Sigmoid colon (tissue), 7 donors: ENCODE data around the gene SKAP1. TPM values are rescaled to one million over a fixed set of nuclear protein-coding genes. Genes with fewer than 3 reads are reported as not detected.
"Not testable (repeated sequence)": the region's sequence is repeated elsewhere in the genome, so short reads cannot be mapped to it uniquely, and the experiment has no call there.

ENCODE experiments used
- DNase-seq: peaks from one replicate; pipeline ENCODE4 v3.0.0-alpha.2; 2019
- H3K27ac ChIP-seq, 4 donors: fragments of 200-600 bp; sonication (generic); one replicate each; pipeline ENCODE4 v1.5.1; 2016 to 2019; ENCODE audit warnings: mild to moderate bottlenecking in 1 of 4
- H3K27me3 ChIP-seq, 3 donors: fragments of 200-600 bp; sonication (generic); one replicate each; pipeline ENCODE4 v1.5.1; 2019; ENCODE audit warnings: mild to moderate bottlenecking in 1 of 3
- H3K36me3 ChIP-seq, 4 donors: fragments of 200-600 bp; sonication (generic); one replicate each; pipeline ENCODE4 v1.5.1; 2016 to 2019
- H3K4me1 ChIP-seq, 4 donors: fragments of 200-600 bp; sonication (generic); one replicate each; pipeline ENCODE4 v1.5.1; 2017 to 2019
- H3K4me3 ChIP-seq, 4 donors: fragments of 200-600 bp; sonication (generic); one replicate each; pipeline ENCODE4 v1.5.1; 2017 to 2019; ENCODE audit warnings: mild to moderate bottlenecking in 2 of 4, moderate library complexity in 1 of 4
- H3K9me3 ChIP-seq, 4 donors: fragments of 200-600 bp in 3 of 4; sonication (generic) in 3 of 4; one replicate each; pipeline versions ENCODE4 v1.5.1 to v1.6.1; 2013 to 2019
- CTCF ChIP-seq, 4 experiments: fragments of 450-650 bp in 3 of 4; fragments of 200-600 bp in 1 of 4; IDR thresholded peaks; one replicate each; pipeline ENCODE4 v1.5.1; 2016 to 2019; ENCODE audit warnings: antibody characterized with exemption in 4 of 4, mild to moderate bottlenecking in 3 of 4, moderate library complexity in 2 of 4
- EP300 ChIP-seq, 4 donors: sonication (generic); formaldehyde crosslinking; IDR thresholded peaks; one replicate each; pipeline ENCODE4 v1.6.1; 2017; ENCODE audit warnings: antibody characterized with exemption in 4 of 4
- POLR2A ChIP-seq, 2 donors: fragments of 450-650 bp; IDR thresholded peaks; one replicate each; pipeline ENCODE4 v1.6.1; 2016; ENCODE audit warnings: antibody characterized with exemption in 2 of 2, mild to moderate bottlenecking in 2 of 2, moderate library complexity in 2 of 2
- POLR2AphosphoS5 ChIP-seq, 4 donors: sonication (generic); formaldehyde crosslinking; IDR thresholded peaks; one replicate each; pipeline ENCODE4 v1.6.1; 2017; ENCODE audit warnings: antibody characterized with exemption in 4 of 4
- WGBS, 2 donors: extraction: QIAGEN DNeasy Blood & Tissue Kit; methylation state at CpG; one replicate each; pipeline ENCODE4 v1.1.7; 2013; 5-methylcytosine and 5-hydroxymethylcytosine counted together
- intact Hi-C: fragments of 100-400 bp; cut with DNase I; formaldehyde crosslinking; loops from one replicate; pipeline ENCODE4 v1.15.1; 2023
- polyA plus RNA-seq, 3 donors: library from polyadenylated mRNA; stranded (reverse); fragments of 200-250 nt; gene quantifications; one replicate each; pipeline ENCODE4 v1.2.3, GENCODE V29; 2013
- total RNA-seq, 4 donors: library from RNA; depleted of rRNA; stranded (reverse); fragments of >200 nt; gene quantifications; one replicate each; pipeline ENCODE4 v1.1.0, GENCODE V29; 2016
- donor health status: healthy with polysubstance abuse.
- donor health status: Bipolar disorder and iron deficiency.
- donor health status: healthy.

Gene SKAP1
- total and polyA plus RNA-seq, 7 donors: 0.36 to 10.3 (median 1.4) TPM; not detected in 1

- Histone ChIP-seq H3K4me3 (no peak overlapping the region), H3K4me1 (no peaks in the 10 kb centered on the region), H3K36me3 (no peaks in the 10 kb centered on the region), H3K27ac (no peak overlapping the region), H3K27me3 (peaks cover 0 to 19% (median 0%) of the 10 kb centered on the region in 3 donors), H3K9me3 (no peaks in the 10 kb centered on the region)
- TF ChIP-seq EP300 (IDR thresholded peaks at IDR 0.05): no peak
- TF ChIP-seq POLR2AphosphoS5 (IDR thresholded peaks at IDR 0.05): no peak
- TF ChIP-seq POLR2A (IDR thresholded peaks at IDR 0.05): no peak
- TF ChIP-seq CTCF (IDR thresholded peaks at IDR 0.05): no peak
- WGBS, 2 donors: 93 to 95% methylated on average over 10 of the region's 10 CpGs
- intact Hi-C loops: no loop called here
- DNase-seq: no peak
Observed at GRCh38 chr17:48209973-48210372, 220.0 kb downstream of the SKAP1 start.

DNA sequence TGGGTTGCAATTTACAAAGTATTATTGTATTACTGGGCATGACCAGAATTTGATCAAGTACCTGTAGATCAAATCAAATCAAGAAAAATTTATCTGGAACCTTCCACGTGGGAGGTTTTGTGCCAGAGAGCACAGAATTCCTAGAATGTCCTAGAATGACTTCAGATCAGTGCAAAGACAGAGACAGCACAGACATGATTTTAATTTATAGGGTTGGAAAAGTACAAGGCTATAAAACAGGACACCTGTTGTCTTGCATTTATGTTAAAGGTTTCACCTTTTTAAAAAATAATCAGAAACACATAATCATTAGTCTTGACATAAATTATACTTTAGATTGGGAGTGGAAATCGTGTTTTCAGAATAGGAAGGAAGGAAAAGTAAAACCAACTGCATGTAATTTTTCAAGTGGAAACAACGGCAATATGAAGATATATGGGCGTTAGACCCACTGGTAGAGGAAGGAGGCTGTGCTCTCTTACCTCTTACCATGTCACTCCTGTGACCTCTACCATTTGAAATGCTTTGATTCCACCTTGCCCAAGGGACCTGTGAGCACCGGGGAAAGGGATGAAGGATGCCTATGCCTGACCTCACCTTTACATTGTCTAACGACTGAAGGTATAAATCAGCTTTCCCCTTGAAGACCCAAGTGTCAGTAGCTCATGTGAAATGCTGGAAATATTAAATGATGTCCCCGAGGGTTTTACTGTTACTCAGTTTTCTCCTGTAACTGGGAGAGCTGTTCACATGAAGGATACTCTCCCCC lies 222.1 kb downstream of the SKAP1 start:
- TF ChIP-seq POLR2A (IDR thresholded peaks at IDR 0.05): no peak
- no peak for TF ChIP-seq POLR2AphosphoS5 (IDR thresholded peaks at IDR 0.05)
- TF ChIP-seq CTCF (IDR thresholded peaks at IDR 0.05): no peak
- TF ChIP-seq EP300 (IDR thresholded peaks at IDR 0.05): no peak
- intact Hi-C loops: no loop called here
- Histone ChIP-seq H3K27me3 (peaks cover 0 to 17% (median 0%) of the 10 kb centered on the region in 3 donors), H3K4me1 (peaks cover 0 to 5% (median 0%) of the 10 kb centered on the region in 4 donors), H3K9me3 (no peaks in the 10 kb centered on the region), H3K27ac (no peak overlapping the region), H3K36me3 (no peaks in the 10 kb centered on the region), H3K4me3 (no peak overlapping the region)
- WGBS, 2 donors: 58 to 63% methylated on average over 7 of the region's 7 CpGs
- no peak for DNase-seq

- DNase-seq, H3K4me1 ChIP-seq, intact Hi-C loops, H3K36me3 ChIP-seq, H3K4me3 ChIP-seq, H3K27ac ChIP-seq, H3K9me3 ChIP-seq: not testable (repeated sequence)
- WGBS, 2 donors: 94 to 95% methylated on average over 4 of the region's 4 CpGs
- H3K27me3 ChIP-seq: peaks cover 0 to 11% (median 0%) of the 10 kb centered on the region in 3 donors
Observed at GRCh38 chr17:48207036-48207435, 223.0 kb downstream of the SKAP1 start.

DNA sequence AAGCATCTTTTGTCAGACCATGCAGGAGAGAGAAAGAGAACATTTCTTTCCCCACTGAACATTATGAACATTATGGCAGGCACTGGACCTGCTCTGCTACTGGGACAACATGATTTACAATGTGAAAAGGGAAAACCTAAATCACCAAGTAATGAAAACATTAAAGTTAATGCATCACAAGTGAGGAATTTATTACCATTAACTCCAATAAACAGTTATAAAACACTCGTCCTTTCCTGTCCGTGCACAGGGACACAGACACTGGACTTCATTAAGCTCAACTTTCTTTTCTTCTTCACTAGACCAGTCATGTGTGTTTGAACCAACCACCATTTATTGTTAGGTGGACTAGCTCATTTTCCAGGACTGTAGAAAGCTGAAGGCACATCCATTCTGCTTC lies 227.1 kb downstream of the SKAP1 start:
- Histone ChIP-seq H3K27ac (no peak overlapping the region), H3K4me1 (peaks cover 0 to 5% (median 0%) of the 10 kb centered on the region in 4 donors), H3K4me3 (no peak overlapping the region), H3K27me3 (peaks cover 0 to 7% (median 0%) of the 10 kb centered on the region in 3 donors), H3K36me3 (no peaks in the 10 kb centered on the region), H3K9me3 (no peaks in the 10 kb centered on the region)
- DNase-seq: no peak
- intact Hi-C loops: no loop called here
- TF ChIP-seq EP300 (IDR thresholded peaks at IDR 0.05) (no peak), POLR2AphosphoS5 (IDR thresholded peaks at IDR 0.05) (peak in 3 of 4 donors; percentile 23 to 59 (median 59)), CTCF (IDR thresholded peaks at IDR 0.05) (no peak)
- 12 to 44% methylated on average over 2 of the region's 2 CpGs for WGBS, 2 donors

- no peak for TF ChIP-seq POLR2A (IDR thresholded peaks at IDR 0.05)
- no peak for TF ChIP-seq POLR2AphosphoS5 (IDR thresholded peaks at IDR 0.05)
- no peak for TF ChIP-seq EP300 (IDR thresholded peaks at IDR 0.05)
- no peak for TF ChIP-seq CTCF (IDR thresholded peaks at IDR 0.05)
- no peak for DNase-seq
- Histone ChIP-seq H3K27ac (no peak overlapping the region), H3K4me1 (peaks cover 0 to 5% (median 0%) of the 10 kb centered on the region in 4 donors), H3K27me3 (peaks cover 0 to 17% (median 0%) of the 10 kb centered on the region in 3 donors), H3K4me3 (no peak overlapping the region), H3K9me3 (no peaks in the 10 kb centered on the region), H3K36me3 (no peaks in the 10 kb centered on the region)
- WGBS, 2 donors: 12 to 41% methylated on average over 6 of the region's 6 CpGs
- intact Hi-C loops: no loop called here
Observed at GRCh38 chr17:48198950-48199541, 231.0 kb downstream of the SKAP1 start.
